HG03378 (cell line): ENCODE measurements around the gene MBD2.

Experiments
- ATAC-seq: cut with Tn5 transposase; IDR thresholded peaks from one replicate; pipeline ENCODE4 v1.9.1; 2021; ENCODE audit warnings: mild to moderate bottlenecking, moderate library complexity; ENCODE audit not compliant: unreplicated experiment

Gene MBD2

DNA sequence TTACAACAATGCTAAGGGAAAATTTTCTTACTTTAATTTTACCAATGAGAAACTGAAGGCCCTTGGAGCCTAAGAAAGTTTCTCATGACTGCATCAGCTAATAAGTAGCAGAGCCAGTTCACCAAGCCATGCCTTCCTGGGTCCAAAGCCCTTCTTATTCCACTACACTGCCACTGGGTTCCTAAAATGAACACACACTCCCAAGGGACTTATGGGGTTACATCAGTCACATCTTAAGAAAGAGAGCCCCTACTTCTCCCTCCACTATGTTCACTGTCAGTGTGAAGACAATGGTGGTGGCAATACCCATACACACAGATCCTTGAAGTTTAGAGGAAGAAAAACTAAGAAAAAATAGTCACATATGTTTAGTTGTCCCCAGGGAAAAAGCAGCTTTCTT, 20.6 kb downstream of the MBD2 start:
- ATAC-seq, result peak; percentile 72

GRCh38 chr18:54202851-54203250, 21.6 kb downstream of the MBD2 start:
- ATAC-seq, result no peak

- no peak for ATAC-seq
Observed at GRCh38 chr18:54197747-54198411, 26.6 kb downstream of the MBD2 start.

GRCh38 chr18:54193786-54194185, 30.7 kb downstream of the MBD2 start:
- no peak for ATAC-seq

DNA sequence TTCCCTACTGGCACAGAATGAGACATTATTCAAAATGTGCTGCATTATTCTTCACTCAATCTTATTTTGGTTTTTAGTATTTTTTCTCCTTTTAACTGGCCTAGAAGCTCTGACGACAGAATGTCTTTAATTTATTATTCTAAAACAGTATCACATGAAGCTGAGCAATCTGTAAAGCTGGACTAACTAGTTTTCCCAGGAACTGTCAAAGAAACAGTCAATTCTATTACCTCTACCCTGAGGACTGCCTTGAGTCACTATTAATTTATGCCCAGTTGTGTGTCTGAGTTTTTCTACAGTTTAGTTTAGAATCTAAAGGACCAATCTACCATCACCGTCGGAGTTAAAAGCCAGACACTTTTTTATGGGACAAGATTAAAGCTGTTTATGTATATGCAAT, 31.6 kb downstream of the MBD2 start:
- ATAC-seq, result no peak

DNA sequence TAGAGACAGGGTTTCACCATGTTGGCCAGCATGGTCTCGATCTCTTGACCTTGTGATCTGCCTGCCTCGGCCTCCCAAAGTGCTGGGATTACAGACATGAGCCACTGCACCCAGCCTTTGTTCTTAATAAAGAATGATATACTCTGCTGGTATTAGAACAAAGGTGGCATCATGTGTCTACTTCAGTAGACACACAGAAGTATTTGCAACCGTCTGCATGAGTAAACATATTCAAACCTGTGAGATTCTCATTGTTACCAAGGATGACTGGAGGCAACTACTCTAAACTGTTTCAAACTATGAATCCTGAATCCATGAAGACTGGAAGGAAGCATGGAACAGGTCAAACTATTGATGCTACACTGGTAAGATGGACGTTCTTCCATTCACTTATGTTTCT, 32.1 kb downstream of the MBD2 start:
- no peak for ATAC-seq

DNA sequence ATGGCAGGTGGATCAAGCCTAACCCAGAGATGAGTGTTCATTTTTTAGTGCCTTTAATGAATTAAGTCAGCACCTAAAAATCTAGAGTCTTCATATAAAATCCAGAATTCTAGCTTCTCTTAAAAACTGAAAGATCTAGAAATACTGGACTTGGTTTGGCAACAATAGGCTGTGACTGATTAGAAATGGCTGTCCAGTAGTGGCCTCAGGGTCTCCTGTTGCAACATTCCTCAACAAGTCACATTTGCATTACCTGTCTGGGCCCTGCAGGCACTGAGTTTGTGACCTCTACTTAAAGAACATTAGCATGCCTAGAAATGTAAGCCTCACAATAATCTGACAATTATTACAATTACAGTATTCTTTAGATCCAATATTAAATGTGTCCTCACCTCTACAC, 33.1 kb downstream of the MBD2 start:
- no peak for ATAC-seq

DNA sequence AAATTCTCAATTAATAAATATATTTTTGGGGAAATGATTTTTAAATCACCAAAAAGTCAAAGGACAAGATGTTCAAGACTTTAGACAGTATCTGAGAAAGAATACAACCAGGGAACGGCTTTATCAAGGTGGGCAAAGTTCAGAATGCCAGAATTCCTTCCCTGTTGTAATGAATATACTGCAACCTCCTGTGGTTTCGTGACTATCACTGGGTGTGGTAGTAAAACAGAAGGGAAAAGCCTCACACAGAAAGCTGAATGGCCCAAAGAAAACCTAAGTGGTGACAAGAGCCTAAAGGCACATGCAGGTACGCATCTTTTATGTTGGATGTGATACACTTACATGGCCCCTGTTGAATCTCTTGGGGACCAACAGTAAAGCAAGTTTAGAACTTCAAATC, 37.1 kb downstream of the MBD2 start:
- no peak for ATAC-seq

GRCh38 chr18:54184836-54185235, 39.6 kb downstream of the MBD2 start:
- no peak for ATAC-seq

DNA sequence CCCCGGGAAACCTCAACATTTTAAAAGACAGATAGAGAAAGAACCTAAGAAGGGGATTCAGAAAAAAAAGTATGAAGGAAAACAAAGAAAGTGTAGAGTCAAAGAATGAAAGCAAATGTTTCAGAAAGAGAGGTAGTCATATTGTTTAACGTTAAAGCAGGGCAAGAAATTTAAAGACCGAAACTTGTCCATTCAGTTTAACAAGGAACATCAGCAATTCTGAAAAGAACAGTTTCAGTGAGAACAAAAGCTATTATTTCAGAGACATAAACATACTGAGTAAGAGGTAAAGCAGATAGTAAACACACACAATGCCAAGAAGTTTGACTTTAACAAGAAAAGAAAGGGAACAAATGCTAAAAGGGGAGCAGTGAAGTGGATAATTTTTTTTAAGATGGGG, 41.1 kb downstream of the MBD2 start:
- no peak for ATAC-seq

DNA sequence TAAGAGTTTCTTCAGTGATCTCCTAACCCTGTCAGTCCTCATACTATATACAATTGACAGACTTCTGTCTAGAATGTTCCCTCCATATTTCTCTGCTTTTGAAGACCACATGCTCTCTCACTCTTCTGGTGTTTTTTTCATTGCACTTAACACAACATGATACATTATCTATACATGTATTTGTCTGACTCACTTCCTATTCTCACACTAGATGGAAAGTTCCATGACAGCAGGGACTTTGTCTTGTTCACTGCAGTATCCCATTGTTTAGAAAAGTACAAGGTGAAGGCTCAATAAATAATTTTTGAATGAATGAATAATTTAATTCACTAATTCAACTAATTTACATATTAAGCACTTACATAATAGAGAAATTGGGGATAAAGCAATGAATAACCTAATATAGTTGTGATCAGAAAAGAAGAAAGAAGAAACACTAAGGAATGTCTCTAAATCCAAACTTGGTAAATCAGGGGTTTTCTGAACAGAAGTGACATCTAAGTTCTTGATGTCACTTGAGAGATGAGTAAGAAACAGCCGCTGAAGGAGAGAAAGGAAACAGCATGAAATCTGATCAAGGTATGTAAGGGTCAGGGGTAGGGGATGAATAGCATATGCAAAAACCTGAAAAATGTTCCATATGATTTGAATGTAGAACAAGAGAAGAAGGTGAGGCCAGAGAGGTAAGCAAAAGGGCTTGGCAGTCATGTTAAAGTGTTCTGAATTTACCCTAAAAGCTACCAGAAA, 42.4 kb downstream of the MBD2 start:
- ATAC-seq, result peak; percentile 67

GRCh38 chr18:54173980-54174630, 50.4 kb downstream of the MBD2 start:
- ATAC-seq, result no peak

DNA sequence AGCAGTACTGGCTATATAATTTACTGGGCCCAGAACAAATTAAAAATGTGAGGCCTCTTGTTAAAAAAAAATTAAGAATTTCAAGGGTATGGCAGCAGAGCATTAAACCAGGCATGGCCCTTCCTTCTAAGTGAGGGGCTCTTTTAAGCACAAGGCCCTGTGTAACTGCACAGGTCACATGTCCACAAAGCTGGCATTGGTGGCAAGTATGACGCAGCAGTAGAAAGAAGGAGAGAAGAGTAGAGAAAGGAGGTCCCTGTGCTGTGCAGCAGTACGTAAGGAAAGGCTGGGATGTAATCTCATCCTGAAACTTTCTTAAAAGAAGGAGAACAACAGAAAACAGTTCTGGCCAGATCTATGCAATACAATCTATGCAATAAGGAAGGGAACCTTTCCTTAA, 51.2 kb downstream of the MBD2 start:
- ATAC-seq, result no peak

- no peak for ATAC-seq
Observed at GRCh38 chr18:54169431-54170403, 54.8 kb downstream of the MBD2 start.

DNA sequence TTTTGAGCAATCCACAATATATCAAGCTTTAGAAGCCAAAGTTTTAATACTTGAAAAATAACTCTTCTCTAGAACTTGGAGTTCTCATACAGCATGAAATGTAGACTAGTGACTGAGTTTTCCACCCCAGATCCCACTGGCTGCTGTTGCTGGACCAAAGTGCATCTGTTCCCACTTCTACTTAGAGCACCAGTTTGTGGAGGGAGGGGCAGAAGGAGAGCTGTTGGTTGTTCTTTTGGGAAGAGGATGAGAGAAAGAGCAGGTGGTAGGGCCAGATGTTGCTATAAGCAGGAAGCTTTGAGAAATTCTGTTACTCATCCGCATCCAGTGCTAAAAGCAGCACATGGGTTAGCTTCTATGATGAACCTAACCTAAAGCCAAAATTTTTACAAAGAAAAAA, 59.0 kb downstream of the MBD2 start:
- ATAC-seq, result no peak

DNA sequence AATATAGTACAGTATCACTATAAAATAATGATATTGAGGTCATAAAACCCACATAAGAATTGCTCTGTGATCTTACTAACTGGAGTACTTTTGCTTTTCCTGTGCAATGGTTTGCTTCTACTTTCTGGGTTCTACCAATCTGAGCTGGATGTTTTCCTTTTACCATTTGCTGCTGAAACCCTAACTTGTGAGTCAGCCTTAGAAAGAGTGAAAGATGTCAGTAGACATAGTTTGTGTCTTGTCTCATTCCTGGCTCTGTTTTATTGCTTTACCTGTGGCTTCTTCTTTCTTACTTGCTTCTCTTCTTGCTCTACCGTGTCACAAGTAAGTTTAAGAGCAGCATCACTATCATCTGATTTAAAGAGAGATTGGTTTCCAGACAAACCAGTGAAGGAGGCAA, 61.0 kb downstream of the MBD2 start:
- ATAC-seq, result no peak

DNA sequence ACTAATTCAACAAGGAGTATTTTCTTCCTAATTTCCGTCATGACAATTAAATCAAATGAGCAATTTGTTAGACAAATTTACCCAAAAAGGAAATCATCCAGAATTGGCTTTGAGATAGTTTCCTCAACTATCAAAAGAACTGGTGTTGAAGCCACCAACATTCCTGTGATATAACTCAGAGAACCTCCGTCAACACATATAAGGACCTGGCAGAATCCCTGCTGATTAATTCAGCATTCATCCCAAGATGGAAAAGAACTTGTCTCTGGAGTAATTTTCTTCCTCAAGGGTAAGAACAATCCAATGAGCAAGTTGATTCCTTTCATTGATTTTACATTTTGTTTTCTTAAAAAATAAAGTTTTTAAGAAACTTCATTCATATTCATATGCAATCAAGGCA, 62.0 kb downstream of the MBD2 start:
- ATAC-seq, result no peak

GRCh38 chr18:54161267-54161666, 63.2 kb downstream of the MBD2 start:
- ATAC-seq, result no peak

GRCh38 chr18:54159906-54160305, 64.6 kb downstream of the MBD2 start:
- ATAC-seq, result no peak

DNA sequence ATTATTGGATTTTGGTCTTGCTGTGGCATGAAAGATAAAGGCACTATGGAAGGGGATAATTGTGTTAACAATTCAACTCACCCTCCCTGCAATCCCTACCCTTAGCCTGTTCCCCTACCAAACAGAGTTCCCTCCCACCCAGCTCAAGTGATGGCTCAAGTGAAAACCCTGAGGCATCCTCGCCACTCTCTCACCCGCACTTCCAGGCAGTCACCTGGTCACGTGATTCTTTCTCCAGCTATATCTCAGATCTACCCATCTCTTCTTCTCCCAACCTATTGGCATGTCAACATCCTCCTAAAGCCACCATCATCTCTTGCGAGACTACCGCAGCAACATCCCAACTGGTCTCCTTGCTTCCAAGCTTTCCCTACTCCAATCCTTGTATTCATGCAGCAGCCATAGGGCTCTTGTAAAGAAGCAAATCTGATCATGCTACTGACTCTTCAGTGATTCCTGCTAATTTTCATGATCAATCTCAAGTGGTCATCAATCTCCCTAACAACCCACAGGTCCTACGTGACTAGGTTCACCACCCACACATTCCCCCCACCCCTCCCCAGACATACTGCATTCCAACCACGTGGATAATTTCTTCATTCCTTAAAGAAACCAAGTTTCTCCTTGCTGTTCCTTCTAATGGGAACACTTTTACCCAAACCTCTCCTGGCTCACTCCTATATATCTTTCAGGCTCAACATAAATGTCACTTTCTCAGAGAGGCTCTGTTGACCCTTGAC, 66.7 kb downstream of the MBD2 start:
- ATAC-seq, result no peak
